GM19025 (cell line): ENCODE data around the gene XPO6.
A peak's percentile ranks its signal among the peaks of the same experiment; 100 is the strongest.

Experiments
- ATAC-seq: cut with Tn5 transposase; IDR thresholded peaks from one replicate; pipeline ENCODE4 v1.9.1; 2021; ENCODE audit warnings: mild to moderate bottlenecking, low read depth, moderate library complexity; ENCODE audit not compliant: unreplicated experiment

Gene XPO6

DNA sequence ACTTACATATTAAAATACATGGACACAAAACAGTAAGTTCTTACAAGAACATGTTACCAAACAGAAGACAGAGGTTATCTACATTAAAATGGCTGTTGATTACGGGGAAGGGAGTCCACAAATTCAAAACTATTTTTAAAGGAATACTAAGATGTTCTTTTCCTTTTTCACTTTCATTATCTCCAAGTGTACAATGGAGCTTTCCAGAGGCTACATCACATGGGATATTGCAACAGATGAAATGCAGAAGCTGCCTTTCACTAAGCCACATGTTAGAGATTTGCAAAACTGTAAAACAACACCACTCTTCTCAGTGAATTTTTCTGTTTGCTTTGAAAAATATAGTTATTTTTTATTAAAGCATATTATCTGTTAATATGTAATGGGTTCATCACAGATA lies 53.6 kb downstream of the XPO6 start:
- no peak for ATAC-seq

DNA sequence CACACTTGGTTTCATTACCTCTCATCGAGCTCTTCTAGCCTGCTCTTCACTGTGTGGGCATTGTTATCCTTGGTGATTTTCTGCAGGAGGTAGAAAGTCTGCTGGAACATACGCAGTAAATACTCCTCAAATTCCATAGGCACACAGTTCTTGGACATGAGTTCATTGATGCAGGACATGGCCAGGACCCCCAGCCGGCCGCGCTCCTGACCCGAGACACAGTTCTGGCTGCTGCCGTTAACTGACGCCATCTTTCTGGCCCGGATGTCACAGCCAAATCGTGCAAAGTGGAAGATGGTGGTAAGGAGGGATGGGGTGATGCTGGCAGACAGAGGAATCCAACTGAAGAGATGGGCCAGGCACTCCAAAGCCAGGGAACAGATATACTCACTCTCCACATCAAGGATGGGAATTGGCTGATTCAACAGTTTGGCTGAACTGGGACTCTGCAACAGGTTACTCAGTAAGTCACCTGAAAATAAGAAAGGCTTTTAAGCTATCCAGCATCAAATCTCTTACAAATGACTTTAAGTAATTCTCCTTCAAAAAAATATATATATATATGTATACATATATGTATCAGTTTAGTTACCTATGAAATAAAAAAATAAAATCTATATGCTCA lies 55.6 kb downstream of the XPO6 start:
- no peak for ATAC-seq

DNA sequence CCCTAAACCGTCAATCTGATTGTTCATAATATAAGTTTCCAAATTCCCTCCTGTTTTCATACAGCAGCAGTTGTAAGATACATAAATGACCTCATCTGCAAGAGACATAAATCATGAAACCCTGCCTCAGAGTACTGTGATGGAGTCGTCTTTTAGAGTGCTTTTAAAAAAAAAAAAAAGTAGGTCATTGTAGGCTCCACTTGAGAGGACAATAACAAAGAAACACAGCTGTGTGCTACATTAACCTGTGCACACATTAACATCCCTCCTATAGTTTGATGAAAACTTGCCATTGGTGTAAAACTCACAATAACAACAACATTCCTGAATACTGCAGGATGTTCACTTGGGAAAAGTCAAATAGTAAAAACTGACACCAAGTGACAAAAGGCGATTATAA lies 56.5 kb downstream of the XPO6 start:
- ATAC-seq: no peak

DNA sequence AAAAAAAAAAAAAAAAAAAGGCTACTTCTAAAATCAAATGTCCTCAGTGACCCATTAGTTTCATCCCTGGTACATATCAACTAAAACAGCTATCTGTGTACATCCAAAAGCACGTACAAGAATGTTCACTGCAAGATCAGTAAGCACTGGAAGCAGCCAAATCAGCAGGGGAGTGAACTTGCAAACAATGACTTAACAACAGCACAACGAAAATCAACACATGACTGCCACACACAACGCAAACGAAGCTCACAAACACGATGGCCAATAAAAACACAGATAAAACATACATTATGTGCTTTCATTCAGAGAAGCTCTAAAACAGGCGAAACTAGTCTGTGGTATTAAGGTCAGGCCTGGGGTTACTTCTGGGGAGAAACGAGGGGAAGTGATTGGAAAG lies 60.6 kb downstream of the XPO6 start:
- ATAC-seq: no peak

DNA sequence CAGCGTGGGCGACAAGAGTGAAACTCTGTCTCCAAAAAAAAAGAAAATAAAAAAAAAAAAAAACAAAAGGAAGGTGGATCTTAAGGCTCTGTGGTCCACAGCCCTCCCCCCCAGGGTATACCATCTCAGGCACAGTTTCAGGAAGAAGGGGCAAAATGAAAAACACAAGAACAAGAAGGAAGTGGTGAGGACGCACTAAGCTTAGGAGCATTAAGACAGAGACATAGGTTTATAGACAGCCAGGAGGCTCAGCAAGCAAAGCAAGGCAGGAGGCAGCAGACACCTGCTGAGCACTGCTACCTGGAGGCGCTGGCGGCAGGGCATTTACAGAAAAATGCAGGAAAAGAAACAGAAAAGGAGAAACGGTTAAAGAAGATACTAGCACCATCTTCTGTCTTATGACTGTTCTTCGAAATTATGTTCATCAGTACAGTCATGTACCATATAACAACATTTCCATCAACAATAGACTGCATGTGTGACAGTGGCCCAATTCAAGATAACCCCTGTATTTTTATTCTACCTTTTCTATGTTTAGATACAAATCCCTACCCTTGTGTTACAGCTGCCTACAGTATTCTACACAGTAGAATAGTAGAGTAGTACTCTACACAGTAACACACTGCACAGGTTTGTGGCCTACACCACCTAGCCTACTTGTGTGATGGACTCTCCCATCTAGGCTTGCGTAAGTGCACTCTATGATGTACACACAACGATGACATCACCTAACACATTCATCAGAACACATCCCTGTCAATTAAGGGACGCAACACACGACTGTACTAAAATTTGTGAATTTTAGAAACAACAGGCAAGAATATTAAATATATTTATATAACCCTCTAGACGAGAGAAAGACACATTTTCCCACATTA lies 62.5 kb downstream of the XPO6 start:
- no peak for ATAC-seq

DNA sequence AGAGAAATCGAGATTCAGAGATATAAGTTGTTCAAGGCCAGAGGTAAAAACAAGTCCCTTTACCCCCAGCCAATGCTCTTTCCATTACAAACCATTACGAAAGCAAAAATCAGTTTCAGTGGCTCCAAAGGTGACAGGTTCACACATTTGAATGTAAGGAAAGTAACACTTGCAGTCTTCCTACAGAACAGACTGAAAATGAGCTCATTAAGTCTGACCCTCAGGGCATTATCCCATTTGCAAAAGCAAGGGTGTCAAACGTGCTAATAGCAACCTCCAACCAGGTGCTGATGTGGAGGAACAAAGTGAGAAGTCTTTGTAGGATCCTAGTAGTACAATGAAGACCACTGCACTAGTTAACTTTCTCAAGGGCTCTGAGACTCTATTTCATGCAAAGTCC lies 65.2 kb downstream of the XPO6 start:
- ATAC-seq: no peak

DNA sequence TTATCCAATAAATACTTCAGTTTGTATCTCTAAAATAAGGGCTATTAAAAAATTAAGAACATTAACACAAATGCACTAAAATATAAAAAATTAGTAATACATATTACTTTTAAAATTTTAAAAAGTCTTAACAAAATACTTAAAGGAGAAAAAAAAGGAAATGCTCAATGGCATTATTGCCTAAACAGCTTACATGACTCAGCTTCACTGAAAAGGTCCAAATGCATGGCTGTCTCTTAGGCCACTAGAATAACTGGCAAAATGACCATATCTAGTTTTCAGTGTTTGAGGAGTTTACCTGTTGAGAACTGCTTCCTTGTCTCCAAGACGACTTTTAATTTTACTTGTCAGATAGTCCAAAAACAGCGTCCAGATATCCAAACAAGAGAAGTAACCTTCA lies 66.0 kb downstream of the XPO6 start:
- no peak for ATAC-seq

DNA sequence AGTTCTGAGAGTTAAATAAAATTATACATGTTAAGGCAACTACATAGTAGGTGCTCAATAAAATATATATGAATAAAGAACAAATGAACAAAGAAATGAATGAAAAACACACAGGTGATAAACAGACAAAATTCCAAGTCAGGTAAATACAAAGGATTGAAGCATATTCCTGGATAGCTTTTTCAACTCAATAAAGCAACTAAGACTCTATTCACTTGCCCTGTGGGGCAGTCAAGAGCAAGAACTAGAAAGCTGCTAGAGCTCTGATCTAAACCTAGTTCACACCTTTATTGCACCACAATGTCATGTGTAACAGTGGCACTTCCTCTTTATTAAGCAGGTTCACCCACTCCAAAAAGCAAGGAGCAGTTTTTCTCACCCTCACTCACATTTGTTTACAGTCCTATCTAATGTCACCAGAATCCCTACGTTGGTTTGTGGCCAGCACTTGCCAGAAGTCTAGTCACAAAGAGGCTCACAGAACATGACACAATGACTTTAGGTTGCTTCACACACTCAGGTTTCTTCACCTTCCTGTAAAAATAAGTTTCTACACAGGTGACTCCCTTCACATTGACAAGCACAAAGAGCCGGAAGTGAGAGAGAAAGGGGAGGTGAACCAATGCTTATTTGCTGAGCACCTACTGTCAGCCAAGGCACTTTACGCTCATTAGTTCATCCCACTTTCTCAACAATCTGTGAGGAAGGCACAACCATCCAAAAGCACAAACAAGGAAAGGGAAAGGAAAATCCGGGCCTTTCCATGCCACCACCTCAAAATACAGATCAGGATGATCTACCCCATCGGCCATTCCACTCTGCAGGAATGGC lies 70.8 kb downstream of the XPO6 start:
- ATAC-seq: peak; percentile 48

DNA sequence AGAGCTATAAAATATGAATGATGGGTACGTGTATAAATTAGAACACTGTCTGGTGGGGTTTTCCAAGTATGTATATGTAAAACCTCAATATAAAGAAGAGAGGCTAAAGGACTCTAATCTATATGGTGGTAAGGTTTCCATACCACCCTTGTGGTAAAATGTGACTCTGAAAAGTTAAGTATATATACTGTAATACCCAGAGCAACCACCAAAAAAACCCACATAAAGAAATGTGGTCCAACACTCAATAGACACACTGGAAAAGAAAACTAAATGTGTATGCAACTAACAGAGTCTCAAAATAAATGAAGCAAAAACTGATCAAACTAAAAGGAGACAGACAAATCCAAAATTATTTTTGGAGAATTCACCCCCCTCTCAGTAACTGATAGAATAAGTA lies 72.2 kb downstream of the XPO6 start:
- ATAC-seq: no peak

DNA sequence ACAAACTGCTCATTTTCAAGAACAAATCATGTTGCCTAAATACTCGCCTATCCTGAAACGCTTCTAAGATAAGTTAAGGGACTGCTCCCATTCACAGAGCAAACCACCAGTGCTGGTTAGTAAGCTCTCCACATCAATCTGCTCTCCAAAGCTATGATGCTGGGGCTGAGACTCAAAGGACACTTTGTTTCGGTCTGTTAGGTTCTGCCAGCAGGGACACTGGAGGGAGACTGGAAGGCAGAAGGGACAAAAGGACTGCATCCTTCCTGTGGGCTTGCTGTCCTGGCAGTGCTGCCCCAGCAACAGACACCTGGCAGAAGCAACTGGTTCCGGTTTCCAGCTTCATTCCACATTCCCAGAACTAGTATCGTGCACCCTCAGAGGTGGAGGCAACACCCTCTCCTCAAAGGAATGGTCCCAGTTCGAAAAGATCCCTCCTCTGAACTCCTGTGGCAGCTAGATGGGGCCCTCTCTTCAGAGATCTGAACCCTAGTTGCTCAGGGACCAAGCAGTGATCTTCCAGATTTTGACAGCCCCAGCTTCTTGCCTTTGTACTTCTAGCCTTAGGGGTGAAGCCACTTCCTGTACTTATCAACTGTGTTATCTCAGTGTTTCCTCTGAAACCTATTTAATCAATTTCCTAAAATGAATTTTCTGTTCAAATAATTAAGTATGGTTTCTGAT lies 74.9 kb downstream of the XPO6 start:
- ATAC-seq: no peak

DNA sequence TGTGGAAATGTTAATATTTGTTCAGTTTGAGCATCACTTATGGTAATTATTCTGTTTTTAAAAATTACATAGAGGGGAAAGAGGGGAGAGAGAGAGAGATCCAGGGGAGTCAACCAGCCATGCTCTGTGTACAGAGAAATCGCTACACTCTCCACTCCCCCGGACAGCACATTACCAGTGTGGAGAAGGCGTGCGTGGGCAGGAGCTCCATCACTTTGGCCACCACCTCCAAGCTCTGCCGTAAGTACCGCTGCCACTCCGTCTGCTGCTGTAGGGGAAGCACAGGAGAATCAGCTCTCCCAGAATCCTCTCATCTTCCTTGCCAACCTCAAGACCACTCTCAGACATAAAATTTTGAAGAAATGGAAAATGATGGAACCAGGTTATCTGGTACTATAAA lies 78.1 kb downstream of the XPO6 start:
- ATAC-seq: no peak

DNA sequence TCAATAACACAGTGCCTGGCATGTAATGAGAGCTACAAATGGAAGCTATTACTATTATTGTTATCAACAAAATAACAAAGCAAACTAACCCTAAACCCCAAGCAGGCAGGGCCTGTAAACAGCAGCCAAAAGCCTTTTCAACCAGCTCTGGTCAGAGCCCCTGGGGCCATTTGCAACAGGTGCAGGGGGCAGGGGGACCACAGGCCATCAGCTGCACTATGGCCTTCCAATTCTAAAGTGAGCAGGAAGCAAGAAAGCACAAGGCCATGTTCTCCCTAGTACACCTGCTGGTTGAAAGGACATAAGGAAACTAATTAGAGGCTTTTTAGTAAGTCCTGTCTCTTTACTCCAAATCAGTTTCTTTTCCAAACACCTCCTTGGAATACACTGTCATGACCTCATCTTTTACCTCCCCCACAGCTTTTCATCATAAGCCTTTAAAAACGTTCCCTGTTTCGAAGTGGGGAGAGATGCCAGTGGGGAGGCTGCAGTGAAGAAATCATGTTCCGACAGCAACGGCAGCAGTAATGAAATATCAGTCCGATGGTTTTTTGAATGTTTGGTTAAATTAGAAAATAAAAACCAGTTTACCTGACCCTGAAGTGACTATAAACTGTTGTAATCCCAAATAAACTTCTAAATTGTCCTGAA lies 79.9 kb downstream of the XPO6 start:
- ATAC-seq: no peak

DNA sequence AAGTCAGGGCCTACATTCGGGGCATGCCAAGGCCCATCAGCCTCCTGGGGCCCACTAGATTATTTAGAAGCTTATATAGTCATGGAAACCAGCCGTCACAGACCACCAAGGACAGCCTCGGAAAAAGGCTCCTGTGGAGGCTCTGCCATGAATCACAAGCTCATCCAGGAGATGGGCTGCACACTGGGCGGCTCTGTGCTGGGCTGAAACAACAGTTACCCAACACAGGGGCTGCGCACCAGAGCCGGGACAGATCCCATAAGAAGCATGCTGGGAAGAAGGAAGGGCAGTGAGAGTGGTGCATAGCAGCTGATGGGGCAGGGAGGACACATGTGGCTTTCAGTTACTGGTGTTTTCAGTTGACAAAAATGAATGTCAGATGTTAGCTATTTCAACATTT lies 80.6 kb downstream of the XPO6 start:
- no peak for ATAC-seq

DNA sequence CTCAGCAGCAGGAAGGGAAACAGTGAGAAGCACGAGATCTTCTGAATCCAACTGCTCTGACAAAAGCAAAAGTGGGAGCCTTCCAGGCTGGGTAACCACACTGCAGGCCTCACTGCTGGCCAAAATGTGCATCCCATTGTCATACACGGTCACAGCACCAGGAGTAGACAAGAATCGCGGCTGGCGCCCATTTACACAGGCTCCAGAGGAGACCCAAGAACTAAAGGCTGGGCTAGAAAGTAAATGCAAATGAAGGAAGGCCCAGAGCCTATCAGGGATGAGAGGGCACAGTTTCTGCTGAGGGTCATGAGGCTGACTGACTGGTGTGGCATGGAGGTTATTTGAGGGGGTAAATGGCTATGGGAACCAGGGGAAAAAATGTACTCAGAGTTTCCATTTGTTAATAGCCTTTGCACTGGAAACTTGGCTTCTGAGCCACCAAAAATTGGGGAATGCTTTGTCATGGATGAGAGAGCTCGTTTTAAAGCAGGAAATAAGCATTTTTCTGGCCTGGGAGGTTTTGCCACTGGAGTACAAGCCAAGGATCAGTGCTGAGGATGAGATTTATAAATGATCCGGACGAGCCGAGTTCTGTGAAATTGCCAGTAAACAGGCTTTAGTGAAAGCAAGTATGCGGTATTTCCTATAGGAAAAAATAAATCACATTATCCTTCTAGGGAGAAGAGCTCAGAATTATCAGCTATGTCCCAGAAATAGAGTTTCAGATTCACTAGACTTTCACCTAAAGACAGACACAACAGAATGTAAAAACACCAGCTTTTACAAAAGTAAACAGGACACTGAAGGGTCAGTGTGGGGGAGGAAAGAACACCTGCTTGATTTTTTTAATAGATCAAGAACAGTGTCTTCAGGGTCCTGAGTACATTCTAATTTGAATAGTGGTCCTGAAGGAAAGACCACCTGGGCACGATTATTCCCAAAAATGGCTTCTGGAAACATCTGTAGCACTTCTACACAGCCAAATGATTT lies 81.4 kb downstream of the XPO6 start:
- ATAC-seq: no peak

DNA sequence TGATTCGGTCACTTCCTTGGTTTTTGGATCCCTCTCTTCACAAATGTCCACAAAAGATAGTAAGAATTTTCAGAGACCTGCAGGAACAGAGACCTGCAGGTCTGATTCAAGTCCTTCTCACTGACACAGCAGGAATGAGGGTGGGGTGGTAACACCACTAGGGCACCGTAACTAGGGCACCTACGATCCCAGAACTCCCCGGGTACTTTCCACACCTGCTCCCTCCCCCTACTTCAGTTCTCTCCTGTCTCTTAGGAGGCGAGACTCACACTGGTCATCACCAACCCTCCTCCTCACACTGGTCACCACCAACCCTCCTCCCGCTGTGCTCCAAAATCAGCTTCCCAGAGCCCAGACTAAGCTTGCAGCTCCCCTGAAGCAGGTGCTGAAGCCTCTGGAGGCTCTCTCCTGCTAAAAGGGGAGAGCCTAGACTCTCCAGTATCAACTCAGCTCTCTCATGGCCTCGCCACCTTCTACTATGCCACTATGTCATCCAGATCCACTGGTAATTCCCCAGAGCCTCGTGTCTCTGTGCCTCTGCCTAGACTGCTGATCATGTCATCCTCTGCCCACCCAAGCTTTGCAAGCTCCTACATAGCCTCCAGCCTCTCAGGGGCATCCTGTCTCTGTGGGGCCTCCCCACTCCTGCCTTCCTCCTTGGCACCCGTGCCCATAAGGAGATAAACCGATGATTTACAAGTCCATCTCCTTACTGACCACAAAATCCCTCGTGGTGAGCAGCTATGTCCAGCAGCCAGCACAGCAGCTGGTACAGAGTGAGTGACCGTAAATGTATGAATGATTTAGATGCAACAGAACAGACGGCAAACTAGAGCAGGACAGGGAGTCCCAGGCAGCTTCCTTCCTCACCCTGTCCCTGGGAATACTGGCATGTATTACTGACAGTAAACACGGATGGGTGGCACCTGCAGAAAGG lies 84.8 kb downstream of the XPO6 start:
- no peak for ATAC-seq

DNA sequence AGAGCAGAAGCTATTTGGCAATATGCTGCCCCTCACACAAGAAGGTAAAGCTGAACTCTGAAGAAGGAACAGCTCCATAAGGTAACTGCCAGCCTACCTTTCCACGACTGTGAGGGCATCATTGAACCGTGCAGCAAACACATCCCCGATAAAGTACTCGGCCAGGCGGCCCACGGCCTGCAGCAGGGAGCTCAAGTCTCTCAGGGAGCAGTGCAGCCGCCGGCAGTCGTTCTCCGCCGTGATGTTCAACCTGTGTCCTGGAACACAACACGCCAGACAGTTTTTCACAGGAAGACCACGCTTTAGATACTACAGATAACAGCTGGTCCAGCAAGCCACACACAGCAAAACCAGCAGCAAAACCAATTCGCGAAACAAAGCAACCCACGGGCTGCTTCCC lies 86.2 kb downstream of the XPO6 start:
- no peak for ATAC-seq

DNA sequence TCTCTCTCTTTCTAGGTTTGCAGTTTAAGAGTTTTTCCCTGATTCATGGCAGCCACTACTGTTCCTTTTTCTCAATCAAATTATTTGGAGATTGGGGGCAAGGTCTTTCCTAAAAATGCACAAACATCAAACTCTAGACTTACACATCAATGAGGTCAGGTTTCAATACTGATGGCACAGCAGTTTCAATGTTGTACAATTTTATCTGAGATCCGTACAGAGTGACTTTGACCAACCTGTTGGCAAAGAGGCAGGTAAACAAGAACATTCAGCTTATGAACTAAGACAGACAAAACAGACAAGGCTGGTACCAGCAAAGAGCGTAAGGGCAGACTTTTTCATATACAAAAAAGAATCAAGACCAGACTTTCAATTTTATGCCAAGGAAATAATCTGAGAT lies 90.2 kb downstream of the XPO6 start:
- ATAC-seq: no peak

DNA sequence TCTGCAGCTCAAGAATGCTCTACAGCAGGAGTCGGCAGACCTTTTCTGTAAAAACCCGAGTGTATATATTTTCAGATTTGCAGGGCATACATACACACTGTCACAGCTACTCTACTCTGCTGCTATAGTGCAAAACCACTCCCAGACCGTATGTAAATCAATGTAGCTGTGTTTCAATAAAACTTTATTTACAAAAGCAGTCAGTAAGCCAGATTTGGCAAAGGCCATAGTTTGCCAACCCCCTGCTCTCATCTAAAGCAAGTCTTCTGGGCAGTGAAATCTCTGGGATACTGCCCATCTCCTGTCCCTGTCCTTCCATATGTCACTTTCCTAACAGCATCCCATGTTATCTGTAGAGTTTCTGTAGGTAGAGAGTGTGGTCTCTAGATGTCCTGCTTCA lies 91.0 kb downstream of the XPO6 start:
- ATAC-seq: no peak
